Measurements from ENCODE around the gene SNRNP48. TPM values are rescaled to one million over a fixed set of nuclear protein-coding genes. Genes with fewer than 3 reads are reported as not detected.

The SNRNP48 gene
- total and polyA plus RNA-seq, 10 of the 15 experiments (the other 5 are each of a cell fraction or from before 2014, with no cell fraction given): 3.2 to 14.4 (median 8.9) TPM

DNA sequence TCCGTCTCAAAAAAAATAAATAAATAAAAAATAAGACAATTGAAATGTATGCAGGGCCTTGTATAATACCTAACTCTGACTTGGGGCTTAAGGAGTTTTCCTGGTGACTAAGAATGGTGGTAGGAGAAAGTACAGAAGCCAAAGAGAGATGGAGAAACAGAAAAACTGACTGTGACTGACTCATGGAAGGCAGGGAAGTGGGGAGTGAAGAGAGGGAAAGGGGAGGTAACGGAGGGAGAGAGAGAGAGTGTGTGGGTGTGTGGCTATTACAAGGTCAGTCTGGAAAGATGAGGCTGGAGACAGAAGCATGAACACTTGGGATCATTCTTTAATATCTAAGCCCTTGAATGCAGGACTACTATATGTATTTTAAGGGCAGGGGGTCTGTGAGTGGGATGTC, 38.5 kb downstream of the SNRNP48 start:
- no TSS peak for BruUV-seq (replicated peaks)
- WGBS (ENCODE audit: insufficient coverage, insufficient replicate concordance, low lambda C conversion rate, missing lambda C conversion rate): 19% methylated on average over 2 of the region's 2 CpGs
- intact Hi-C loops (cut with micrococcal nuclease; ENCODE audit: unreplicated experiment) (loop anchor here (10.0 kb wide), 1 partner anchor 376 kb away; no protein-coding TSS in a partner anchor), in situ Hi-C loops (cut with MboI) (no loop called here)
- H3K36me3 ChIP-seq (ENCODE audit: control insufficient read depth in 2 of 2, insufficient read depth in 2 of 2, low read length in 1 of 2): no peaks in the 10 kb centered on the region
- ChIA-PET POLR2A (no interaction called here), SMC1A (ENCODE audit: uncharacterized antibody, unreplicated experiment) (no interaction called here), RAD21 (ENCODE audit: unreplicated experiment) (no interaction called here), CTCF (no interaction called here)
- no peaks in the 10 kb centered on the region for H3K9me3 ChIP-seq (replicated peaks; ENCODE audit: control insufficient read depth, insufficient read depth, low read length)
- no peaks in the 10 kb centered on the region for H3K4me1 ChIP-seq (ENCODE audit: control insufficient read depth, insufficient read depth, low read length)
- TF ChIP-seq ZNF274 (IDR thresholded peaks at IDR 0.05; ENCODE audit: insufficient read depth, insufficient read length): no peak
- TF ChIP-seq JUNB (IDR thresholded peaks at IDR 0.05): no peak
- no peak for DNase-seq (ENCODE audit: low read depth, low spot score)
- no peak overlapping the region for H3K27ac ChIP-seq (ENCODE audit: control insufficient read depth, insufficient read depth)
- H3K79me2 ChIP-seq (ENCODE audit: control insufficient read depth, insufficient read depth, low read length): no peaks in the 10 kb centered on the region
- no peak for FAIRE-seq
- no peaks in the 10 kb centered on the region for H3K27me3 ChIP-seq (replicated peaks in 1 of 2; ENCODE audit: control insufficient read depth in 2 of 2, insufficient read depth in 2 of 2, low read length in 1 of 2)
- ATAC-seq: no peak
- no peak overlapping the region for H3K9ac ChIP-seq (ENCODE audit: control insufficient read depth, insufficient read depth, low read length)
- no peak overlapping the region for H3K4me3 ChIP-seq
- no peaks in the 10 kb centered on the region for H4K20me1 ChIP-seq (ENCODE audit: control insufficient read depth, insufficient read depth)
- H3K4me2 ChIP-seq (ENCODE audit: control insufficient read depth, insufficient read depth): no peak overlapping the region
- H2AFZ ChIP-seq (ENCODE audit: control insufficient read depth, low read depth, low read length): no peak overlapping the region

DNA sequence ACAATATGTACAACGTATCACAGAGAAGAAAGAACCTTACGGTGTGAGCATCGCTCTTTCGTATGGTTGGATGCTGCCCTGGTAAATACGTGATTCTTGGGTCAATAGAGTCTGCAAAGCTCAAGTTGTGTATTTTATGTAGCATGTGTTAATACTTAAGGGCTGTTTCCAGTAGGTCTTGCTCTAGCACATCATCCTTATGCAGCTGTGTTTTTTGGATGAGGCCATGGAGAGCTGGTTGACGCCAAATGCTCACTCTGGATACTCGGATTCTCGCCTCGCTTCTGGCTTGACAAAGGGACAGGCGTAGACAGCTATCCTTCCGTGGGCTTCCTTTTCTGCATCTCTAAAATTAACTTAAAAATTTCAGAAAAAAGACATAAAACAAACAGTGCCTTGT, 38.9 kb downstream of the SNRNP48 start:
- intact Hi-C loops (cut with micrococcal nuclease; ENCODE audit: unreplicated experiment): loop anchor here (10.0 kb wide), 1 partner anchor 376 kb away; no protein-coding TSS in a partner anchor
- H3K9me3 ChIP-seq (replicated peaks; ENCODE audit: control insufficient read depth, insufficient read depth, low read length): no peaks in the 10 kb centered on the region
- no peak overlapping the region for H2AFZ ChIP-seq (ENCODE audit: control insufficient read depth, low read depth, low read length)
- in situ Hi-C loops (cut with MboI): no loop called here
- no peak overlapping the region for H3K4me3 ChIP-seq
- no peaks in the 10 kb centered on the region for H3K4me1 ChIP-seq (ENCODE audit: control insufficient read depth, insufficient read depth, low read length)
- no peaks in the 10 kb centered on the region for H4K20me1 ChIP-seq (ENCODE audit: control insufficient read depth, insufficient read depth)
- DNase-seq (ENCODE audit: low read depth, low spot score) (no peak), FAIRE-seq (no peak), ATAC-seq (no peak)
- ChIA-PET POLR2A (no interaction called here), CTCF (no interaction called here), SMC1A (ENCODE audit: uncharacterized antibody, unreplicated experiment) (no interaction called here), RAD21 (ENCODE audit: unreplicated experiment) (no interaction called here)
- no peak overlapping the region for H3K27ac ChIP-seq (ENCODE audit: control insufficient read depth, insufficient read depth)
- H3K4me2 ChIP-seq (ENCODE audit: control insufficient read depth, insufficient read depth): no peak overlapping the region
- H3K36me3 ChIP-seq (ENCODE audit: control insufficient read depth in 2 of 2, insufficient read depth in 2 of 2, low read length in 1 of 2): no peaks in the 10 kb centered on the region
- no peaks in the 10 kb centered on the region for H3K27me3 ChIP-seq (replicated peaks in 1 of 2; ENCODE audit: control insufficient read depth in 2 of 2, insufficient read depth in 2 of 2, low read length in 1 of 2)
- H3K9ac ChIP-seq (ENCODE audit: control insufficient read depth, insufficient read depth, low read length): no peak overlapping the region
- no peaks in the 10 kb centered on the region for H3K79me2 ChIP-seq (ENCODE audit: control insufficient read depth, insufficient read depth, low read length)
- TF ChIP-seq MYB (IDR thresholded peaks at IDR 0.05; ENCODE audit: borderline replicate concordance, low read depth, low read length) (no peak), RCOR1 (conservative IDR thresholded peaks at IDR 0.05; ENCODE audit: low read depth, low read length) (no peak), NRF1 (conservative IDR thresholded peaks at IDR 0.05; ENCODE audit: low read depth, low read length) (no peak), NR2C1 (IDR thresholded peaks at IDR 0.05) (no peak)
- TF ChIP-seq, protein P1, sequence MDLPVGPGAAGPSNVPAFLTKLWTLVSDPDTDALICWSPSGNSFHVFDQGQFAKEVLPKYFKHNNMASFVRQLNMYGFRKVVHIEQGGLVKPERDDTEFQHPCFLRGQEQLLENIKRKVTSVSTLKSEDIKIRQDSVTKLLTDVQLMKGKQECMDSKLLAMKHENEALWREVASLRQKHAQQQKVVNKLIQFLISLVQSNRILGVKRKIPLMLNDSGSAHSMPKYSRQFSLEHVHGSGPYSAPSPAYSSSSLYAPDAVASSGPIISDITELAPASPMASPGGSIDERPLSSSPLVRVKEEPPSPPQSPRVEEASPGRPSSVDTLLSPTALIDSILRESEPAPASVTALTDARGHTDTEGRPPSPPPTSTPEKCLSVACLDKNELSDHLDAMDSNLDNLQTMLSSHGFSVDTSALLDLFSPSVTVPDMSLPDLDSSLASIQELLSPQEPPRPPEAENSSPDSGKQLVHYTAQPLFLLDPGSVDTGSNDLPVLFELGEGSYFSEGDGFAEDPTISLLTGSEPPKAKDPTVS (IDR thresholded peaks at IDR 0.05; ENCODE audit: low read depth, low read length): no peak
- 75% methylated on average over 11 of the region's 11 CpGs for WGBS (ENCODE audit: insufficient coverage, insufficient replicate concordance, low lambda C conversion rate, missing lambda C conversion rate)
- BruUV-seq (replicated peaks): no TSS peak
